GM19395 (cell line): ENCODE results near the gene SMYD3.

ENCODE experiments used
- ATAC-seq: cut with Tn5 transposase; IDR thresholded peaks from one replicate; pipeline ENCODE4 v1.9.1; 2021; ENCODE audit warnings: mild to moderate bottlenecking, moderate library complexity; ENCODE audit not compliant: unreplicated experiment

SMYD3 gene

DNA sequence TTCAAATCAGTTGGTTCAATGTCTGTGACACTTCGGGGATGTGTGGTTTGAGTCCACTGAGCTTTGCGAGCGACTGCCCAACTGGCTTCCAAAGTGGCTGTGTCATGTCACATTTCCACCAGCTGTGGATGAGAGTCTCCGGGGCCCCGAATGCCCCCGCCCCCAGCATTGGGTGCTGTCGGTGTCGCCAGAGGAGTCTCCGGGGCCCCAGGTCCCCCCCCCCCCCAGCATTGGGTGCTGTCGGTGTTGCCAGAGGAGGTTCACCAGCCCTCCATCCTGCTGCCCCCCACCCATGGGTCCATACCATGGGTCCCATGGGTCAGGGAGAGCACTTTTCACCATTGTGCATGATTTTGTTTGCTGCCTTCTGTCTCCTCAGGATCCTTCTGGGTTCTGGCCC, 9.0 kb upstream of the SMYD3 start:
- no peak for ATAC-seq

DNA sequence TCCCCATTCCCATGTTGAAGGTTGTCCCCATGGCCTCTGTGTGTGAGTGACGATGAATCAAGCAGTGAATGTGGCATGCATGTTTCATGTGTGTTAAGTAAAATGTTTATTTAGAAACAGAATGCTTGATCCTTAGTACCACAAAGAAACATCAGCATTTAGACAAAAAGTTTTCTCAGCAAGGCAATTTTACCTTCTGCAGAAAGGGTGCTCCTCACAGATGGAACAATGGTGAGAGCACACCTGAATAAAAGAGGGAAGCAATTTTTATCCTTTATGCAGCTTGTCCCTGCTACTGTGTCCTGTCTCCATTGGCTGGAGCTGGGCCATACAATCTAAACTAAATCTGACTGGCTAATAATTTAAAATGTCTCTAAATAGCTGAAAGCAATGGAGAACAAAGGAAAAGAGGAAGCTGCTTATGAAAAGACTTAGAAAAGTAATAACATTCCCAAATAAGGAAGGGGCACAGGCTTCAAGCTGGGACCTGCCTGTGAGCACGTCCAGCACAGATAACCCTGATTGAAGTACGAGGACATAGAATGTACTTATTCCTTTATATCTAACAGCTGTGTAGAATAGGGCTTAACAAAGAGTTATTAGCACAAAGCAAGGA, 8.4 kb upstream of the SMYD3 start:
- ATAC-seq, result no peak

DNA sequence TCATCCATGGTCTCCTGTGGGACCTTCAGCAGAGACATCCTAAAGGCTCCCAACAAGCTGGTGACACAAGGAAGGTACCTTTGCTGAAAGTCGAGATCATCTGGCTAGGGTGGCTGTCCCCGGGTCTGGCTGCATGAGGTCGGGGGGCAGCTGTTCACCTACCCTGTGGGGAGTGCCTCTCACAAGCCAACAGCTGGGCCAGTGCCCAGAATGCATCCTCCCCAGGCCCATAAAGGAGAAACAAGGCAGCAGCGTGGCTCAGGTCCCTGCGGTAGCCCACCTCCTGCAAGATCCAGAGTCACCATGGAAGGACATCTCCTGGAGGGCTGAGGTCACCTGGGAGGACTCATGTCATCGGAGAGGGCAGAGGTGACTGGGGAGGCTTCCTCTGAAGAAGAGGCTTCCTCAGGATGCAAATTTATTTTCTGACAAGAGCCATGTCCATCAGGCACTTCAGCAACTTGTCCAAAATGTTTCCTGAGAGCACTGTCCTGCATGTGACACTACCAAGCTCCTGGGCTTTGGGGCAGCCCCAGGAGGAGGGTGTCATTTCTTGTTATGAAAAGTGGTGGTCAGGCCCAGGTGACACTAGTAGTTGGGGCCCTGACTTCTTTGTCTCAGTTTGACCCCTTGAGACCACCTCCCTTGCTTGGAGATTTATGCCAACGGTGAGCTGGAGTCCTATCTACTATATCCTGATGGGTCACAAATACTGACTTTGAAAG, 6.7 kb upstream of the SMYD3 start:
- no peak for ATAC-seq

DNA sequence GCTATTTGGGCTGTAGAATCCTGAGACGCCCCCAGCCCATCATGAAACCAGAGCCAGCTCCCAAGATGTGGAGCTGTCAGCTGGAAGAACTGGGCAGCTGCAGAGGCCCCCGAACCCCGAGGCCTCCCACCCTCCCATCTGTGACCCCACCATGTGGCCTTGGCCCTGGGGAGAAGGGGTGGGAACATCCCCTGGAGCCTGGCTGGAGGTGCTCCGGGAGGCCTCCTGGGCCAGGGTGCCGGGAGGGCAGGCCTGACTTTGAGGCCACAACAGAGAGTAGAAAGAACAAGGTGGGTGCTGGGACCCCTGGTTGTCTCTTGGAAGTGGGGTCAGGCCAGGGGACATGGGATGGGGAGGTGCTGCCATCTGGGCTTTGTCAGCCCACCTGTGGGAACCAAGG, 6.0 kb upstream of the SMYD3 start:
- ATAC-seq, result no peak

DNA sequence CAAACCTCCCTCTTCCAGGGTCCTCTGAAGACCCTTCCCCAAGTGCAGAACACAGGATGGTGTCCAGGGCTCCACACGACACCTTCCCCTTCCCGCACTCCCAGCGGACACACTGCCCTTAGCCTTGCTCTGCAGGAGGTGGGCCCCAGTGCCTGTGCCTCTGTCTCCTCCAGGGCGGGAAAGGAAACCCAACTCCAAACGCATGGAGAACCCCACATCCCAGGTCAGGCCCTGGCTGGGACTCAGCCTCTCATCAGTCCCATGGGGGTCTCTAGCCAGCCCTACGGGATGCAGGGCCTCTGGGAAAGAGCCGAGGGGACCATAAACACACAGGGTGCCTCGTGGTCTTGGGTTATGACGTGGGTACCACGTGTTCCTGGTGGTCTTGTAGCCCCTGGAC, 5.6 kb upstream of the SMYD3 start:
- ATAC-seq, result no peak

DNA sequence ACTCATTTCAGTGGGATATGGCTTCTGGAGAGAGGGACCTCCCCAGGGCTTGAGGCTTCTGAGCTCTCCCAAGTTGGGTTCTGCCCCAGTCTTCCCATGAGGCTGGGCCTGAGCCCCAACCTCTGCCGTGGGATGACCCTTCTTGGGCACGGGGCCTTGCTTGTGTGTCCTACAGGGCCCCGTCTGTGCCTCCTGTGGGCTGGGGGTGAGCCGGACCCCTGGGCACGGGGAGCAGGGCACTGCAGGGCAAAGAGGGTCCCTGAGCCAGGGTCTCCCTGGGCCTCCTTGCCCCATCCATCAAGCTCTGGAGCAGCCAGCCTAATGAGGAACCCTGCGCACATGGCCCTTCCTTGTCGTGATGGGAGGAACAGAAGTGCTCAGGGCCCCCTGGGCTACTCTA, 5.2 kb upstream of the SMYD3 start:
- ATAC-seq, result no peak

DNA sequence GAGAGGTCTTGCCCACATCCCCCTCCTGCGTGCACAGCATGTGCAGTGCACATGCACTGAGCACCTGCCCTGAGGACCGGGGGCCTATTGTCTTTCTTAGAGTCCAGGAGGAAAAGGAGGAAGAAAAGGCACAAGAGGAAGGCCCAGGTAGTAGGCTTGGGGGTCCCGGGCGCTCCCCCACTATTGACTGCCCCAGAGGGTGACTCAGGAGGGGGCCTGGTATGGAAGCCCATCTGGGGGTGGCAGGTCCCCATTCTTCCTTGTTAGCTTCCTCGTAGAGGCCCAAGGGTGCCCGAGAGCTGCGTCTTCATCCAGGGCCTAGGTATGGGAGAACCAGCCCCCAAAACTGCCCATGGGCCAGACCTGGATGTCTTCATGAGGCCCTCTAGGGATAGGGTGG, 4.1 kb upstream of the SMYD3 start:
- no peak for ATAC-seq

DNA sequence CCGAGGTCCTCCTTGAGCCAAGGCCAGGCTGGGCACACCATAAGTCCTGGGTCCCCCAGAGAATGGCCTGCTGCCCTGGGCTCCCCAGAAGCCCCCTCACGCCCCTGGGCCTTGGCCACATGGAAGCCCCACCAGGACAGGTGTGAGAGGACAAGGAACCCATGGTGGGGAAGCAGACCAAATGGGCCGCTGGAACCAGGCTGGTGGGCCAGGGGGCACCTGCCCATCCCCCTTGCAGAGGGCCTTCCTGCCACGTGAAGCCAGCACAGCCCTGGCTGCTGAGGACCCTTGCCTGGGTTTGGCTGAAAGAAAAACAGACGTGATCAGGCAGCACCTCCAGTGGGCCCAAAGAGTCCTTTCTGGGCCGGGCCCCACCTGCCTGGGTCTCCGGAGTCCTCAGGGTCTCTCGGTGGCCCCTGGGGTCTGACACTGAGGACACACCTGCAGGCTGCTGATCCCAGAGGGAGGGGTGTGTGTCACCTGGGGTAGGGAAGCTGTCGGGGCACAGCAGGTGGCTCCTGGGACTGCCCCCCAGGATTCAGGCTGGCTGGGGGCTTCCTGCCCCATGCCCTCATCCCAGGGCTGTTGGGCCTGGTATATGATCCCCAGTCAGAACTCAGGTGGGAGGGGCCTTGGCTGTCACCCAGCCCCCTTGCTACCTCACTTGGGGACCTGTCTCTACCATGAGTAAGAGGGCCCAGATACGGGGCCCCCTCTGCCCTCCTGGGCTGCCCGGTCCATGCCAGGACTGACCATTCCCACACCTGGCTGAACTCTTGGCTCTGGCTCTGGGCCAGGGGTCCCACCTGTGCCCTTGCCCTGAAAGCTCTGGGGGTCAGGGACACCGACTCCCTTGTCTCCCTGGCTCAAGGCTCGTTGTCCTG, 3.3 kb upstream of the SMYD3 start:
- ATAC-seq, result no peak

DNA sequence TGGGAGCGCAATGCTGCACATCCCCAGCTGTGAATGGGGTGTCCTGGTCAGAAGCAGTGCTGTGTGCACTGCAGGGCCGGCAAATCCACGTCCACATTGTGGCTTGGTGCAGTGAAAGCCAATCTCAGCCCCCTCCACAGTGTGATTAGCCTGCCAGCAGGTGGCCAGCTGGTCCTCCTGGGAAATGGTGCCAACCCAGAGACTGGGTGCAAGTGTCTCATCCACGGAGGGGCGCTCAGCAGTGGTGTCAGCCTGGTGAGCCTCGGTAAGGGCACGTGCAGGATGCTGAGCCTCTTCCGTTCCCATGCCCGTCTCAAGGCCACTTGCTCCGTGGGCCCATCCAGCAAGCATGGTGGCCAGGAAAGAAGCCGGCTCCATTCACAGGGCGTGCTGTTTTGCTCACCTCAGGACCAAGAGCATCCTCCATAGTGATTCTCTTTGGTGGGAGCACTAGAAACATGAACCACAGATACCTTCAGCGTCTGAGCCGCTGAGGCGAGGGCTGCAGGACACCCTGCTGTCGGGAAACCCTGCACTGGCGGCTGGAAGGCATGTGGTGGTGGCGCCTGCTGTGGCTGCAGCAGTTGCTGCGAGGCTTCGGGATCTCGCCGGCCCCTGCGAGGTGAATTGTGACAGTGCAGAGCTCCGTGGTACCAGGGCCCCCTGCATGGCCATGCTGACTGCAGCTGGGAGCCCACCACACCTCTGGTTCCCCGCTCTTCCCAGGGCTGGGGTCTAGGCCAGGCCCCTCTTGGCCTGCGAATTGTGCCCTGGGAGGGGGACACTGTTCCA, 2.0 kb upstream of the SMYD3 start:
- no peak for ATAC-seq

DNA sequence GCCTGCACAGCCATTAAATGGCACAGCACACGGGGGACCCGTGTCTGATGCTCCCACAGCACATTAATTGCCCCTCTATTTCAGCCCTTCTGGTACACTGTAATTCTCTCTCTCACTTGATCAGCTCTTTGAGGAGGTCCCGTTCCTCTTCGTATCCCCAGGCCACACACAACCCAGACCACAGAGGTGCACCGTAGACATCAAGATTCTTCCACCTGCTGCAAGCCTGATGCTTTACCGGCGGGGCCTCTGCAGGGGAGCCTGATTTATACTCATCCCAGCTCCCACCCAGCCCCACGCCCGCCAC, 759 bp downstream of the SMYD3 start:
- peak; percentile 11 for ATAC-seq

DNA sequence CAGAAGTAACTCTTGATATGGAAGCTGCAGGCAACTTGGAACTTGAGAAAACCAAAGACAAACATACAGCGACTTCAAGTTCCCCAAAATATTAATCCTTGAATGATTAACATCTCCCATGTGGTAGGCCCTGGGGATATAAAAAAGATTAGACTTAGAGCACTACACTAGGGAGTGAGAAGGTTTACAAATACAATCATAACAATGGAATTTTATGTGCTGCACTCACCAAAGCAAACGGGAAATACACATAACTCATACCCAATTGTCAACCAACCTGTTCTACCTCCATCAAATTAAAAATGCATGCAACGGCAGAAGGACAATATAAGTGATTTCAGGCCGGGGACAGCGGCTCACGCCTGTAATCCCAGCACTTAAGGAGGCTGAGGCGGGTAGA, 3.7 kb downstream of the SMYD3 start:
- no peak for ATAC-seq

DNA sequence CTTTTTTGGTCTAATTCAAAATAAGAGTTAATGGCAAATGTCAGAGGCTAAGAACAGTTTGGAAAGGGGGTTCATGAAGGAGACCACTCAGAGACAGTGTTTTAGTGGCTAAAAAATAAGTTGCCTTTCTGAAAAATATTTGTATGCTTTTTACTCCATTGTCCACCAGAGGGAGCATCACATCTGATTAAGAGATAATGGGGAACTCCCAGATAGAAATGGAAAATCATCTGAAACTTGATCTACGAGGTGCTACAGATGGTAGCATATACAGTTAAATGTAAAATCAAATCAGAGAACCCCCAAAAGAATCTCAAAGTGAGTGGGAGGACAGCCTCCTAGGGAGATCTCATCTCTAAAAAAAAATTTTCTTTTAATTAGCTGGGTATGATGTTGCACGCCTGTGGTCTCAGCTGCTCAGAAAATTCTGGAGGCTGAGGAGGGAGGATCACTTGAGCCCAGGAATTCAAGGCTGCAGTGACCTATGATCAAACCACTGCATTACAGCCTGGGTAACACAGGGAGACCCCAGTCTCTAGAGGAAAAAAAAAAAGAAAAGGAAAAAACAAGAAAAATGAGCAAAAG, 9.7 kb downstream of the SMYD3 start:
- peak; percentile 85 for ATAC-seq

DNA sequence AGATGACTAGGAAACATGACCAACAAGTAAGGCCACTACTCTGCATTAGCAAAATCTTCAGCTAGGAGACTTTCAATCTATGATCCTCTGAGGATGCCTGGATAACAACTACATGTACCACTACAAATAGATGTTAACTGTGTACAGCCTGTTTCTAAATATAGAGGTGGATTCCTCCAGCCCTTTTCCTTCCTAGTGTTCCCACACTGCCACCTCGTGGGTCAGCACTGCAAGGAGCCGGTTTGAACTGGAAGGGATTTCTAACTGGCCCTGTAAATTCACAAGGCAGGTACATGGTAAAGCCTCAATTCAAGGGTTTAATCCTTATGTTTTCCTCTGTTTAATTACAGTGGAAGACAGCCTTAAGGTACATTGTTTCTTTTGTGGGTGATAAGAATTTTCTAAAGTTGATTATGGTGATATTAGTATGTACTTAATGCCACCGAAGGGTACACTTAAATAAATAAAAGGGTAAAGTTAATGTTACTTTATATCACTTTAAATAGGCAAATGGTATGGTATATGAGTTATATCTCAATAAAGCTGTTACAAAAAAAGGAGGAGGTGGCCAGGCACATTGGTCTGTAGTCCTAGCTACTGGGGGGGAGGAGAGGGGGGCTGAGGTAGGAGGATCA, 14.4 kb downstream of the SMYD3 start:
- no peak for ATAC-seq

DNA sequence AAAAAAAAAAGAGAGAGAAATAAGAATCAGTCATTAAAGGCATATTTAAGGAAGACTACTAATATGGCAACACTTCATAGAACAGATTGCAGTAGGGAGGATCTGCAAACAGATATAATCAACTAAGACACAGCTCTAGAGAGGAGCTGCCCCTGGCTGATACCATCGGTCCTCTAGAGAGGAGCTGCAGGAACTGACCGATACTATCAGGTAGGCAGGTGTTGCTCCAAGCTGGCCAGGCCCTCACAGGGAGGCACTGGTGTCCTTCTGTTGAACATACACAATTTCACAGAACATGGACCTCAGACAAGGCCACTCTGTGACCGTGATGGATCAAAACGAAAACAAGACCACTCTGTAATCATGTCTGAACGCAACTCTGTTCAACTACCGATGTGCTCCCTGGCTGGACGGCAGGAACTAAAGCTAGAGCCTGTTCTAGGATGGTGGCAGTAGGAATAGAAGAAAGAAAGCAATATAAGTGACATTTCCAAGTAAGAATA, 15.5 kb downstream of the SMYD3 start:
- ATAC-seq, result no peak

DNA sequence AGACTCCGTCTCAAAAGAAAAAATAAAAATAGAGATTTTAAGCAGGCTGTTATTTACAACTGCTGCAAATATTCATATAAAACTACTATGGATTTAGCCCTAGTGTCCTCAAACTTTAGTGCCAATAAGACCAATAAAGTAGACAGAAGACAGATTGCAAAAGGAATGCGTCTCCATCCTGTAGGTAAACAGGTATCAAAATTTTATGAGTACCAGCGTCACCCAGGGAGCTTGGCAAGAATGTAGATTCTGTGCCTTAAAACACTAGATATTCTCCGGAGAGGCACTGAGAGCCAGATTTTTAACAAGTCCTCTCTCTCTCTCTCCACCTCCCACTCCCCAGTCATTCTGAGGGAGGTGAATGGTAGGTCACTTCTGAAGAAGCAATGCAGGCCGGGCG, 18.4 kb downstream of the SMYD3 start:
- no peak for ATAC-seq

DNA sequence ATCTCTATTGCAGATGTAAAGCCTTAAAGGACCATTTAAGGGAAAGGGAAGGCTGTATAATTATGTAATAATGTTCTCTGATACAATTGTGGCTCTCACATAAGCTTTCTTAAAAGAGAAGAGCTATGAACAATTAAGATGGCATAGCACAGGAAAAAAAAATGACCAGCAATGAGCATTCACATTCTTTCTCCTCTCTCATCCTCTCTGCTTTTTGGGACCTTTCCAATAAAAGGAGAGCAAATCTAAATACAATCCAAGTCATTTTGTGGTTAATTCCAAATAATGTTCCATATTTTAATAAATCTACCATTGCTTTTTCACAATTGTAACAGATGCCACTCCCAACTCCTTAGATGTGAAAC, 23.5 kb downstream of the SMYD3 start:
- no peak for ATAC-seq

DNA sequence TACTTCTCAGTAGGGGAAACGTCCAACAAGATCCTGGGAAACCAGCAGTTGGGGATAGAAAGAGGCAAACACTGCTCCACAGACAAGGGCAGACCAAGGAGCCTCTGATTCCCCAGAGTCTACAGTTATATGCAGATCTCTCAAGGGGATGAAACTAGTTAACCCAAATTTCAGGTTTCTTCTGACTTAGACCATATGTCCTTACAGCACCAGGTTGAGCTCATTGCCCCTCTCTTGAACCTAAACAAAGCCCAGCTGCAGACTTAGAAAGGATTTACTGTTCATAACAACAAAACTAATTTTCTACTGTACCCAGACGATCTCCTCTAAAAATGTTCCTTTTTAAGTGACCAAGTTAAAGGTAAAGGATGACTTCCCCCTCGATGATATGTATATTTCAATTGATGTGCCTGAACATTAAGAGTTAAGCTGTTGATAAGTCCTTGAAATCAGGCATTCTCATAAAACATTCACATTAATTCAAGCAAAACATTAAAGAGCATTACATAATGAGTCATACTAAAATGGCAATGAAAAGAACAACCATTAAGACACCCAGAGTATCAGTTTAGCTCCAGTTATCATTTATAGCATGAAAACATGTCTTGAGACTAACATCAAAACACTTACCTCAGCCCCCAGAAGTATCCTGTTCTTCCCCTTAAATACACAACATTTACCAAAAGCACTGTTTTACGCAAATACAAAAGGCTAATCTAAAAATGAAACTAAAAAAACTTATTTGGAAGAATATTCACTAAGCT, 24.1 kb downstream of the SMYD3 start:
- peak; percentile 75 for ATAC-seq

DNA sequence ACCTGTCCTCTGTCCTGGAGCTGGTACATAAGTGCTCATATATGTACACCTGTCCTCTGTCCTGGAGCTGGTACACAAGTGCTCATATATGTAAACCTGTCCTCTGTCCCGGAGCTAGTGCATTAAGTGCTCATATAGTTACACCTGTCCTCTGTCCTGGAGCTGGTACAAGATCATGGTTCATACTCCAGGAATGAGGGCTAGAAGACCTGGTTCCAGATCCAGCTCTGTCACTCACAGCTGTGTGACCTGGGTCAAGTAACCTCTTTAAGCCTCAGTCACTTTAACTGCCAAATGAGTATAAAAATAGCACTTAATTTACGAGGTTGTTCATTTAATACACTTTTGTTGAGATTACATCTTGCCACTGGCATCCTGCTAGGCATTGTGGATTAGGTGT, 28.0 kb downstream of the SMYD3 start:
- no peak for ATAC-seq

DNA sequence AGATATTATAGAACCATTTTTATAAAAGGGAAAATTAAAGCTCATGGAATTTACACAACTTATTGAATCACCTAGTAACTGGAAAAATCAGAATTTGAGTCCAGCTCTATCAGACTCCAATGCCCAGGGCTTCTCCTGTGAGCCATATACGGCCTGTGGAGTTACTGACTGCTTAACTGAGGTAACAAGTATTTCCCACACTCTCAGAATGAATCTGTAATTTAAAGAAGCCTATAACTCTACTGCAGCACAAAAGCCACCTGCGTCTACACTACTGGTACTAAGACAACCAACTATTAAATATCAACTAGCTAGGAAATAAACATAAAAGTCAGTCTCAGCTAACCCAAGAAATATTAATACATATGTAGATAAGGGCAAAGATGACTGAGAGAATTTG, 29.4 kb downstream of the SMYD3 start:
- ATAC-seq, result no peak

DNA sequence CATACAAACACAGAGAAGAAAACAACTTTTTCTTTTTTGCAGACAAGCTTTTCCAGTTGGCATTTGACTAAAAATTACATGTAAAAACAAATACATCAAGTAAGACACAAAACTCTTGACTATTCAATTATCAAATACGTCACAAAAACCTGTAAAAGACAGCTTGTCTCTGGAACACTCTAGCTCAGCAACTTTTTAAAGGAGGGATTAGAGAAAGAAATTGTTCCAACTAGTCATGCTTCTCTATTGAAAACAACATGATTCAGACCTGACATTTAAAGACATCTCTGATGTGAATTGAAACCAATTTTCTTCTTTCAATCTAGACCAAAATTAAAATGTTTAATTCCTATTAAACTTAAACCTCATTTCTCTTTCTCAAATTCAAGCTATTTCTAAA, 30.3 kb downstream of the SMYD3 start:
- ATAC-seq, result no peak
